GM19468 (cell line): Measurements from ENCODE around the gene ASB13.
"Not testable (repeated sequence)": the region's sequence is repeated elsewhere in the genome, so short reads cannot be mapped to it uniquely, and the experiment has no call there.

Source experiments
- ATAC-seq: cut with Tn5 transposase; IDR thresholded peaks from one replicate; pipeline ENCODE4 v1.9.1; 2021; ENCODE audit warnings: mild to moderate bottlenecking, moderate library complexity, moderate number of reproducible peaks; ENCODE audit not compliant: unreplicated experiment; ENCODE audit errors: extremely low read depth

Gene ASB13

DNA sequence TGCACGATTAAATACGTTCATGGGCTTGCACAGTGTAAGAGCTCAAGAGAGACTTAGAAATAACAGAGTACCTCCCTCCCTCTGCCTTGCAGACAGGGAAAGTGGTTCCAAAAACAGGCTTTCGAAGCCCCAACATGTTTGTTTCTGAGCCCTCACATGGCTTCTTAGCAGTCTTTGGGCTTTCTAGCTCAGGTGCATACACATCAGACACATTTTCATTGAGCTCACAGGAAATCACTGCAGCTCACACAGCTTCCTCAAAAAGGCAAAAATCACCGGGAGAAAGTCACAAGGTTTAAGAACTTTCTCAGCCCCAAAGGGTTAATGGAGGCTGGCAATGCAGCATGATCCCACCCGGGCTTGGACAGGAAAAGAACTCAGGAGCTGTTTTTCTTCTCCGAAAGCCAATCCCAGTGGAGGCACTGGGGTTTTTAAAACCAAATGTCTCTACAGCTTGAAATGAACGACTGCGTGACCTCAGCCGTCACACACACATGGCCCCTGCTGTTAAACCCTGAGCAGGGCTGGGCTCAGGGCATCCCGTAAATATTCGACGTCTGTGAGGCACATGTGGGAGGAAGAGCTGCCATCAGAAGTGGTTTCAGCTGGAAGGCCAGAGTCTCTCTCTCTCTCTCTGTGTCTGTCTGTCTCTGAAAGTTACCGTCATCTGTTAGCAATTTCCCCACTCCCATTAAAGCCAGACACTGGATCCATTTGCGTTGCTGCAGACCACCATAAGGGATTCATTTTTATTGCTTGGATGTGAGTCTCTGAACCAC lies 71.9 kb downstream of the ASB13 start:
- ATAC-seq = no peak

DNA sequence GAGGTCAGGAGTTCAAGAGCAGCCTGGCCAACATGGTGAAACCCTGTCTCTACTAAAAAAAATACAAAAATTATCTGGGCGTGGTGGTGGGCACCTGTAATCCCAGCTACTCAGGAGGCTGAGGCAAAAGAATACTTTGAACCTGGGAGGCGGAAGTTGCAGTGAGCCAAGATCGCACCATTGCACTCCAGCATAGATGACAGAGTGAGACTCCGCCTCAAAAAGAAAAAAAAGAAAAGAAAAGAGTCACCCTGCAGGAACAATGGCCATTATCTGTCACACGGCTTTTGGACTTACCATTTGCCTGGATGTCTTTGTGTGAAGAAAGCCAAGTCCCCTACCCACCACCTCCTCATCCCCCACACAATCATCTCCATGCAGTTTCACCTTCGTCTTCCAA lies 73.0 kb downstream of the ASB13 start:
- not testable (repeated sequence) for ATAC-seq

DNA sequence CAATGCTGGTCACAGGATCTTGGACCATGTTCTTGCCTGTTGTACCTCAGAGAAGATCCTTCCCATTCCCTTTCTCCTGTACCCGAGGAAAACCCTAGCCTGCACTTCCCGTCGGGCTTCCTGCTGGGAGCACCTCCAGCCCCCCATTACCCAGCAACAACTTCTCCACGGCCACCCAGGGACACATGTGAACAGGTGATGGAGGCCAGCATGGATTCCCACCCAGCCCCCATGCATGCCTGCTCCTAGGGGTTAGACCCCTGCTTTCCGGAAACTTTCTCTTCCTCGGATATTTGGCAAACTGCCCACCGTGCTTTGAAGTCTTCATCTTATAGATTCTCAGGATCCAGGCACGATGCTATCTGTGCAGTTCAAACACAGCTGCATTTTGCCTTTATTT lies 74.3 kb downstream of the ASB13 start:
- ATAC-seq = no peak

DNA sequence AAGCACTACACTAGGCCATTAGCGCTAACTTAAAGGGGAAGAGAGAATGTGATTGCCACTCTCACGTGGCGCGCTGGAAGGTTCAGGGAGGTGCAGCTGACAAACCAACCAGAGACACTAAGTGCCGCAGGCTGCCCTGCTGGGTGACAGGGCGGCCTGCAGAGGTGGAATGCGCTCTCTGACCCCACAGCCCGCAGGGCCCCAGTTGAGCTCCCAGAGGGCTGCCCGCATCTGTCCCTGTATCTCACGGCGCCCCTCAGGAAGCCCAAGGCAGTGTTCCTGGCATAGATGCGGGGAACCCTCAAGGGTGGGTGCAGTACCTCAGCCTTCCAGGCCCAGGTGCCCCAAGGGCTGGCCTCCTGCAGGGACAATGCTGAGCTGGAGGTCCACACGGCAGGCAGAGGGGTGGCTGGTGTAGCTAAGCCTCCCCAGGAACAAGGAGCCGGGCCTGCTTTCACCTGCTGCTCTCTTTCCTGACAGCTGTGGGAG lies 75.0 kb downstream of the ASB13 start:
- no peak for ATAC-seq

DNA sequence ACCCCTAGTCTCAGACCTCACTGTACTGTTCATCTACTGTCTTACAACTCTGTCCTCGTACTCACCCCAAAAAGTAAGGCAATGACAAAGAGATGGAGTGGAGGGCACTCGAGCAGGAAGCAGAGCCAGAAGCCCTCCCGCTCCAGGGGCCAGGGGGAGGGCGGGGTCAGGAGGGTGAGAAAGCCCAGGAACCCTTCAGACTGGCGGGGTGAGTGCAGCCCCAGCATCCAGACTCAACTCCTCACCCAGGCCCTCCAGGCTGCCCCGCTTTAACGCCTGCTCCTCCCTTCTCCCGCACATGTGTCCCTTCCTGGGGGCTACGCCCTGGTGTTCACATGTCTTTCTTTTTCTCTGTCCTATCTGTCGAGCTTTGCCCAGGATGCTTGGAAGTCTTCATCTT lies 75.6 kb downstream of the ASB13 start:
- ATAC-seq = no peak

DNA sequence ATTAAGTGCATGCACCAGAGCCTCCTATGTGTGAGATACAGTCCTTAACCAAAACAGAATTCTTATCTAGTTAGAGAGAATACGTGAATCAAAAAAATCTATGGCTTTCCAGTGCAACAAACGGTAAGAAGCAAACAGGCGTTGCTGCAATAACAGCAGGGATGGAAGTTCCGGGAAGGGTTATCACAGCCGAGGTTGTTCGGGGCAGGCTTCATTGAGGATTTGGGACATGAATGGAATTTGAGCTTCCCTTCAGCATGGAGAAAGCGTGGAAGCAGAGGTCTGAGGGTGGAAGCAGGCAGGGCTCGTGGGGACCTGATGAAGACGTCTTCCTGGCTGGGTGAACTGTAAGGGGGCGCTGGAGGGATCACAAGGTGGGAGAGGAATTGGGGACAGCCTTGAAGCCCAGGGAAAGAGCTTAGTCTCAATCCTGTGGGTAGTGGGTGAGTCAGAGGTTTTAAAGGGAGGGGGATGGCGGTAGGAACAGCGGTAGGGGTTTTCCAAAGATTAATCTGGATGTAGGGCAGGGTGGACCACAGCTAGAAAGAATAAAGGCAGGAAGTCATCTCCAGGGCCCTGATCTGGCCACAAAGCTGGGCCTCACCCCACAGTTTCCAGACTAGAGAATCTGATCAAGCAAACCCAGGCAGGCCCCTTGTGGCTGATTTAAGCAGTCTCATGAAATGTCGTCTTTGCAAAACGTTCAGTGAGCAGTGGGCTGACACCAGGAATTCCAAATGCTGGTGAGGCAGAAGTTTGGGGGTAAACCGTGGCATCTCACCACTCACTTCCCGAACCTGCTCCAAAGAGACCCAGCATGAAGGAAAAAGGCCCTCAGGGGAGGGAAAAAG lies 76.5 kb downstream of the ASB13 start:
- no peak for ATAC-seq

DNA sequence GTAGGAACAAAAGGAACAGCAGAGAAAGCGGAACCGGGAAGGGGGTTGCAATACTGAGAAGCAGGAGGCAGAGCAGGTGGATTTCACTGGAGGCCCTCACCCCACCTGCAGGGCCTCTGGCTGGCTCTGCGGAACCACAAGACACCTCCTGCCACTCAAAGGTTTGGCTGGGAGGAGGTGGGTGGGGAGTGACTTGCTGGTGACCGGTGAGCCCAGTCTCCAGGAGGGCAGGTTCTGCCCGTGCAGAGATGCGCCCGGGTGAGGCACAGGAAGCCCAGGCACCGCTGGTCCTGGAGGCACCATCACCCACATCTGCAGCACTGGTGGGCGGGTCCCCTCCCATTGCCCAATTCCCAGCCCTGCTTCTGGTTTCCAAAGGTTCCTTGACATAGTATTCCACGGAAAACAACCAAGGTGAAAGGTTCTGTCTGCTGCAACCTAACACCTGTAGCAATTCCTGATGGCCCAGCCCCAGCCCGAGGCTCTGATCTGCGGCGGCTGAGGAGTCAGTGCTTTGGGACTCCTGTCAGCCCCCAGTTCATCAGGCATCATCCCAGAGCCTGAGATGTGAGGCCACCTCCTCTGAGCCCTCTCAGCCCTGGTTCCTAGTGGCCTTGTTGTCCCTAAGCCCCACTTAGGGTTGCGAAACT lies 77.3 kb downstream of the ASB13 start:
- ATAC-seq = no peak
